NCI-H128 (cell line): Measurements from ENCODE around the gene SAFB.
"Not testable (repeated sequence)": the region's sequence is repeated elsewhere in the genome, so short reads cannot be mapped to it uniquely, and the experiment has no call there.

Experiments used
- DNase-seq: peaks from one replicate; lab custom pipeline; 2025; ENCODE audit not compliant: unreplicated experiment; lab: John Stamatoyannopoulos, UW

The SAFB gene

GRCh38 chr19:5594521-5594950, 28.3 kb upstream of the SAFB start:
- DNase-seq: no peak

GRCh38 chr19:5595129-5595528, 27.8 kb upstream of the SAFB start:
- DNase-seq: no peak

GRCh38 chr19:5595745-5596144, 27.1 kb upstream of the SAFB start:
- DNase-seq: no peak

GRCh38 chr19:5600797-5601196, 22.1 kb upstream of the SAFB start:
- DNase-seq: no peak

DNA sequence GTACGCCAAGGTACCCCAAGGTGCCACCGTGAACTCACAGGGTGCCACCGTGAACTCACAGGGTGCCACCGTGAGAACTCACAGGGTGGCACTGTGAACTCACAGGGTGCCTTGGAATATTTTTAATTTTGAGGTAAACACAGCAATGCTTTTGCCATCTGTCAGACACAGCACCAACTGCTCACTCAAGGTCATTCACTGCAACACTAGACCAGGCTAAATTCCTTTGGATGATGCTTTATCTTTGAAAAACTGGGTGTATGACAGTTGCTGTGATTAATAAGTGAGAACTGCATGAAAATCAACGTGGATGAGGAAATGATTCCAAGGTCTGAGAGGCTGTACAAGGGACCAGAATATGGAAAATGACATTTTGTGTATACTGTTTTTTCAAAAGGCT, 19.3 kb upstream of the SAFB start:
- DNase-seq: no peak

GRCh38 chr19:5605362-5605761, 17.5 kb upstream of the SAFB start:
- DNase-seq: no peak

GRCh38 chr19:5607318-5608275, 15.3 kb upstream of the SAFB start:
- no peak for DNase-seq

DNA sequence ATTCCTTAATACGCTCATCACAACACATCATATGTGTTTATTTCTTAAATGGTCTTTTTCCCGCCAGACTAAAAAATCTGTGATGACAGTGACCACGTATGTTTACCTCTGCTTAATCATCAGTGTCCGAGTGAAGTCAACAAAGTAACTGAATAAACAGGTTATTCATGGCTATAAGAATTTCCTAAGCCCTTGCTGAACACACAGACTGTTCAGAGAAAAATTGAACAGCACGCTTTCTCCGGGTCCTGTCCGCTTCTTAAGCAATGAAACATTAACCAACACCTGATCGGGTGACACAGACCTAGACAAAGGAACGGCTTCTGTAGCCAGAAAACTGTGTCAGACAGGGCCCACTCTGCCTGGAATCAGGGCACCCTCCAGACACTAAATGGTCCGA, 14.6 kb upstream of the SAFB start:
- DNase-seq: no peak

- not testable (repeated sequence) for DNase-seq
Measured at GRCh38 chr19:5608766-5609165, 14.1 kb upstream of the SAFB start.

- DNase-seq: no peak
Measured at GRCh38 chr19:5609881-5610448, 12.9 kb upstream of the SAFB start.

- no peak for DNase-seq
Measured at GRCh38 chr19:5612891-5613865, 9.7 kb upstream of the SAFB start.

GRCh38 chr19:5615756-5616327, 7.0 kb upstream of the SAFB start:
- DNase-seq: no peak

GRCh38 chr19:5617080-5617479, 5.8 kb upstream of the SAFB start:
- no peak for DNase-seq

DNA sequence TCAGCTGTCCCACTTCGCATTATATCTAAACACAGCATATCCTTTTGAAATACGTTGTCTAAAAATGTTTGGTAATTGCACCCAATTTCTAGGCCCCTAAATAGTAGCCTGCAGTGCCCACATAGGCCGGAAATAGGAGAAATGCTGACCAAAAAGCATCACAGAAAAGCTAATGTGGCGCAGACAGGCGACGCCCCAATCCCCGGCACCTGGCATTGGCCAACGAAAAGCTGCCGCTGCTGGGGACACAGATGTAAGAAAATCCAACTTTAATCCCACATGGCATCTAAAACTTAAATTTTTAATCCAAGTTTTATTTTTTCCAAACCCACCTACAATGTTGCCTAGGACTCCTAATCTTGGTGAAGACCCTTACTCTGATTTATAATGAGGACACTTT, 4.3 kb upstream of the SAFB start:
- DNase-seq: no peak

GRCh38 chr19:5619946-5620345, 2.9 kb upstream of the SAFB start:
- no peak for DNase-seq

DNA sequence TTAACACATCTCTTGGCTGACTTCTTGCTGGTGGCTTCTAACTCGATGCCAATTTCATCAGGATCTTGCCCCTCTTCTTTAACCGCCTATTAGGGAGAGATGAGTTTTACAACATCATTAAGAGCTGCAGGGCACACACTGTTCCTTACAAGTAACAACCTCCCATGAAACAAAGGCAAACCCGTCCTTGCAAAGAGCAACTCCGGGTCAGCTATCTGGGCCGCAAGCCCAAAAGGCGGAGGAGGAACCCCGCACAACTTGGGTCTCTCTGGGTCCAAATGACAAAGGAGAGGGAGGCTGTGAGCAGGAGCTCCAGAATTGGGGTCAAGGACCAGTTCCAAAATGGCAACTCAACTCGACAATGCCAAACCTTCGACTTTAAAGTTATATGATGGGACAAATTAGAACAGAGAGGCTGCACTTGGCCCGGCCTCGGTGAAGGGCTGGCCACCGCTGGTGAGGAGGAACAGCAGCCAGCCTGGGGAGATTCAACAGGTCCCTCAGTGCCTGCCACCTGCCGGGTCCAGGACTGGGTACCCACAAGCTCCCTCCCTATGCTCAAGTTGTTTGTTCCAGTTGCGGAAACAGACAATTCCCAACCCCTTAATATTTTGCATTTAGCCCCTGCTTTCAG, 1.5 kb upstream of the SAFB start:
- no peak for DNase-seq

DNA sequence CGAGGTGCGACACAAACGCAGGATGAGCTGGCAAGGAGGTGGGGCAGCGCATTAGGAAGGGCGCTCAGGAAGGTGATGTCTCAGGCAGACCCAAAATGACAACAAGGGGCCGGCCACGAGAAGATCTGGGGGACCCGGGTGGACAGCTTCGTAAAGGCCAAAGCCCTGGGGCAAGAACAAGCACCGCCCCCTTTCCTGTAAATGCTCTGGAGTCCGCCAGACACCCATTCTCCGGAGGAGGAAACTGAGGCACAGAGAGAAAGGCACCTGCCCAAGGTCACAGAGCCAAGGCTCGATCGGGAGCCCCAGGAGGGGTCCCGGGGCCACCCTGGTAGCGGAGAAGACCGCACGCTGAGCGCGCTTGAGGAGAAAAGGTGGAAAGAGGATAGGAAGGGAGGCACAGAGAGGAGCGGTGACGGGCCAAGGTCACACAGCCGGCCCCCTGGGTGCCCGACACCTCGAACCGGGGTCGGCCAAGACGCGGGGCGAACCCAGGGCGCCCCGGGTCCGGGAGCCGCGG, 878 bp upstream of the SAFB start:
- DNase-seq: no peak

GRCh38 chr19:5623397-5624017, 624 bp downstream of the SAFB start:
- DNase-seq: no peak

- DNase-seq: no peak
Measured at GRCh38 chr19:5624018-5624663, 1.3 kb downstream of the SAFB start.
